Activated T-cell treated with anti-CD3 and anti-CD28 coated beads for 48 hours (primary cell): ENCODE results near the gene CCDC88B.

Experiments used
- DNase-seq: peaks from one replicate; pipeline ENCODE4 v3.0.0-alpha.2; 2020; ENCODE audit warnings: low read depth

CCDC88B gene

GRCh38 chr11:64347193-64347867 is 7.3 kb downstream of the CCDC88B start:
- no peak for DNase-seq

- no peak for DNase-seq
Measured at GRCh38 chr11:64348383-64349024, 8.5 kb downstream of the CCDC88B start.

GRCh38 chr11:64349025-64349387 is 9.0 kb downstream of the CCDC88B start:
- DNase-seq: no peak

GRCh38 chr11:64349404-64349803 is 9.4 kb downstream of the CCDC88B start:
- DNase-seq: no peak

- DNase-seq: no peak
Measured at GRCh38 chr11:64351136-64351631, 11.2 kb downstream of the CCDC88B start.

GRCh38 chr11:64352099-64352994 is 12.3 kb downstream of the CCDC88B start:
- DNase-seq: no peak

- no peak for DNase-seq
Measured at GRCh38 chr11:64352995-64353714, 13.2 kb downstream of the CCDC88B start.

GRCh38 chr11:64353715-64354506 is 13.9 kb downstream of the CCDC88B start:
- DNase-seq: no peak

- DNase-seq: peak; percentile 55
Measured at GRCh38 chr11:64355078-64355940, 15.3 kb downstream of the CCDC88B start.

GRCh38 chr11:64356498-64357411 is 16.8 kb downstream of the CCDC88B start:
- peak; percentile 50 for DNase-seq

- no peak for DNase-seq
Measured at GRCh38 chr11:64357446-64357845, 17.4 kb downstream of the CCDC88B start.

GRCh38 chr11:64357904-64358535 is 18.0 kb downstream of the CCDC88B start:
- DNase-seq: peak; percentile 51

GRCh38 chr11:64358536-64358906 is 18.5 kb downstream of the CCDC88B start:
- DNase-seq: no peak

- peak; percentile 72 for DNase-seq
Measured at GRCh38 chr11:64358907-64359711, 19.1 kb downstream of the CCDC88B start, which contains the start of gene RPS6KA4. TSS of gene RPS6KA4 (plus strand) at chr11:64359162. CDS start at chr11:64359236, 74 bp downstream.

- DNase-seq: peak; percentile 28
Measured at GRCh38 chr11:64359712-64360445, 19.9 kb downstream of the CCDC88B start.

- DNase-seq: no peak
Measured at GRCh38 chr11:64360448-64360921, 20.5 kb downstream of the CCDC88B start.

GRCh38 chr11:64361659-64362058 is 21.7 kb downstream of the CCDC88B start:
- DNase-seq: no peak
